HG03571 (cell line): Measurements from ENCODE around the gene TMA7.

Source experiments
- ATAC-seq: cut with Tn5 transposase; IDR thresholded peaks from one replicate; pipeline ENCODE4 v1.9.1; 2021; ENCODE audit not compliant: unreplicated experiment

The TMA7 gene

DNA sequence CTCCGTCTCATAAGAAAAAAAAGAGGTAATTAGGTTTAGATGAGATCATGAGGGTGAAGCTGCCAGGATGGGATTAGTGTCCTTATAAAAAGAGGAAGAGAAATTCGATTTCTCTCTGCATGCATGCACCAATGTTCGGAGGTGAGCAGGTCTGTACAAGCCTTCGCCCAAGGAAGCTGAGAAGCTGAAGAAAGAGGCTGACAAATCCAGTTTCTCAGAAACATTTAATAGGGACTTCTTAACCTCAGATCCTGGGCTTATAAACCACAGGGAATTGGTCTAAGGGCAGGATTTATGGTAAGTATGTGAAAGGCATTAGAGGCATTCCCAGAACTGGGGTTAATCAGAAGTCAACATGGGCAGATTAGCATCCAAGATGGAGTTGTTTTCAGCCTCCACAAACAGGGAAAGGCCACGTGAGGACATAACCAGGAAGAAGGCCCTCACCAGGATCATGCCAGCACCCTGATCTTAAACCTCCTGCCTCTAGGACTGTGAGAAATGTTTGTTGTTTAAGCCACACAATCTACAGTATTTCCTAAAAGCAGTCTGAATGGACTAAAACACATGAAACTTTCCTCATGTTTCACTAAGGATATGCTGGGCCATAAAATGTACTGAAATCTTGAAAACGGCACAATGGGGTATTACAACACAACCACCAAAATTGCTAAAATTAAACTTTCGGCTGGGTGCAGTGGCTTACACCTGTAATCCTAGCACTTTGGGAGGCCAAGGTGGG, 52.6 kb downstream of the TMA7 start:
- ATAC-seq, result no peak

DNA sequence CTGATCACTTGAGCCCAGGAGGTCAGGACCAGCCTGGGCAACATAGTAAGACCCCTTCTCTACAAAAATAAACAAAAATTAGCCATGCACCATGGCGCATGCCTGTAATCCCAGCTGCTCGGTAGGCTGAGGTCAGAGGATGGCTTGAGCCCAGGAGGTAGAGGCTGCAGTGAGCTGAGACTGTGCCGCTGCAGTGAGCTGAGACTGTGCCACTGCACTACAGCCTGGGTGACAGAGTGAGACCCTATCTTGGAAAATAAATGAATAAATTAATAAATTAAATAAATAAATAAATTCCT, 53.1 kb downstream of the TMA7 start:
- no peak for ATAC-seq
